Memory B cell (primary cell): ENCODE data around the gene DCP2.

Source experiments
- ATAC-seq: fragments of 150-1000 bp; cut with Tn5 transposase; 2 replicates; pipeline ENCODE4 v1.10.0; 2021; ENCODE audit warnings: low read depth, mild to moderate bottlenecking, moderate library complexity
- DNase-seq, 2 donors: peaks; one replicate each; pipeline ENCODE4 v3.0.0; 2022; ENCODE audit warnings: low spot score in 2 of 2
- H3K27ac Mint-ChIP-seq: one replicate; pipeline ENCODE4 v1.8.0; 2022; ENCODE audit warnings: mild to moderate bottlenecking, moderate library complexity, mixed read lengths
- H3K27me3 Mint-ChIP-seq: one replicate; pipeline ENCODE4 v1.8.0; 2022; ENCODE audit warnings: mixed read lengths
- H3K36me3 Mint-ChIP-seq: one replicate; pipeline ENCODE4 v1.8.0; 2022; ENCODE audit warnings: mild to moderate bottlenecking, mixed read lengths
- H3K4me1 Mint-ChIP-seq: one replicate; pipeline ENCODE4 v1.8.0; 2022; ENCODE audit warnings: mixed read lengths
- H3K4me3 Mint-ChIP-seq: one replicate; pipeline ENCODE4 v1.8.0; 2022; ENCODE audit warnings: mild to moderate bottlenecking, moderate library complexity, mixed read lengths
- H3K9me3 Mint-ChIP-seq: one replicate; pipeline ENCODE4 v1.8.0; 2022; ENCODE audit warnings: mixed read lengths

Gene DCP2

GRCh38 chr5:113017881-113018635 lies 41.5 kb downstream of the DCP2 start:
- no peak for ATAC-seq
- Mint-ChIP-seq H3K9me3 (no peaks in the 10 kb centered on the region), H3K36me3 (peaks cover 18% of the 10 kb centered on the region), H3K27me3 (no peaks in the 10 kb centered on the region), H3K4me3 (no peak overlapping the region), H3K27ac (no peak overlapping the region), H3K4me1 (peaks cover 14% of the 10 kb centered on the region)
- no peak for DNase-seq

DNA sequence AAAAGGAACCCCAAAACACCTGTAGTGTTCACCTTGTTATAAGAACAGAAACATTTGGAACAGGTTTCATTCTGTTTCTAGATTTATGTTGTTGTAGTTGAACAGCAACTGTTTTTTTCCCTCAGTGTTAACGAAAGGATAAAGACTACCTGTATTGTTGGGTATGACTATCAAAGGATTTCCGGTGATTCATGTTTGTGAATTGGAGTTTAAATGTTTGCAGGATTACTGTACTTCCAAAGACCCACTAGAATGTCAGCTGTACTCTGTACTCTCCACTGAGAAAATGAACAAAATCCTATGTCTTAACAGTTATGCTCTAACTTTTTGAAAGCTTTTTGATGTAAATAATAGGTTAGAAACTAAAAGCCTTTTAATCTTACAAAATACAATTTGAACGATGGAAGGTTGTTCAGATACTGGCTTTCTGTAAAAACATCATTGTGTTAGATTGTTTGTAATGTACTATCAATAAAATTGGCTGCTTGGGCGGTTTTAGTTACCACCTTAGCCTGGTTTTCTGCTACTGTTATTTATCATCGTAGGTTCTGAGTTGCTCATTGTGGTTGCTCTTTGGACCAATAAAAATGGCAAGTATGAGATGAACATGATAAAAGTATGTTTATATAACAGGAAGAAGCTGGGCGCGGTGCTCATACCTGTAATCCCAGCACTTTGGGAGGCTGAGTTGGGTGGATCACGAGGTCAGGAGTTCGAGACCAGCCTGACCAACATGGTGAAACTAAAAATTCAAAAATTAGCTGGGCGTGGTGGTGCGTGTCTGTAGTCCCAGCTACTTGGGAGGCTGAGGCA lies 44.1 kb downstream of the DCP2 start:
- no peak for ATAC-seq
- peaks cover 14% of the 10 kb centered on the region for H3K4me1 Mint-ChIP-seq
- H3K4me3 Mint-ChIP-seq, result no peak overlapping the region

DNA sequence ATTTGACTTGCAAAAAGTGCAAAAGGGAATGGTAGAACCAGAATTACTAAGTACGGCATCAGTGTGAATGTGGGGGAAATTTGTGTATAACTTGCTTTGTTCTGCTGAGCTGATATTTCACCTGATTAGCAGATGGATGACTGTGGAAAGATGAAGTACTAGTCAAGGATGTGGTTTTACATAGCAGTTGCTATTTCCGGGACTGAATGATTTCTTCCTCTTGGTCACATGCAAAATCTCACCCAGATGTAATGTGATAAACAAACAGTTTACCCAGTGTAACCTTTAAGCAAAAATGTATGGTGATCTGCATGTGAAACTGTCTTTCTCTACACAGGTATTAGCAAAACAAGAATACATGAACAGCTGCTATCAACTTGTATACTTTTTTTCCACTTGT lies 46.1 kb downstream of the DCP2 start:
- ATAC-seq (peak; percentile 98), DNase-seq (peak in 1 of 2 donors; percentile 17)
- Mint-ChIP-seq H3K4me3 (peak overlapping the region; percentile 27), H3K36me3 (peaks cover 16% of the 10 kb centered on the region), H3K4me1 (peaks cover 14% of the 10 kb centered on the region), H3K9me3 (no peaks in the 10 kb centered on the region), H3K27ac (peak overlapping the region; percentile 78), H3K27me3 (no peaks in the 10 kb centered on the region)

More for the DNA sequence above, 44.1 kb downstream of the DCP2 start:
- H3K36me3 Mint-ChIP-seq, result peaks cover 7% of the 10 kb centered on the region
- no peaks in the 10 kb centered on the region for H3K27me3 Mint-ChIP-seq
- no peak overlapping the region for H3K27ac Mint-ChIP-seq
- DNase-seq, result no peak
- no peaks in the 10 kb centered on the region for H3K9me3 Mint-ChIP-seq

DNA sequence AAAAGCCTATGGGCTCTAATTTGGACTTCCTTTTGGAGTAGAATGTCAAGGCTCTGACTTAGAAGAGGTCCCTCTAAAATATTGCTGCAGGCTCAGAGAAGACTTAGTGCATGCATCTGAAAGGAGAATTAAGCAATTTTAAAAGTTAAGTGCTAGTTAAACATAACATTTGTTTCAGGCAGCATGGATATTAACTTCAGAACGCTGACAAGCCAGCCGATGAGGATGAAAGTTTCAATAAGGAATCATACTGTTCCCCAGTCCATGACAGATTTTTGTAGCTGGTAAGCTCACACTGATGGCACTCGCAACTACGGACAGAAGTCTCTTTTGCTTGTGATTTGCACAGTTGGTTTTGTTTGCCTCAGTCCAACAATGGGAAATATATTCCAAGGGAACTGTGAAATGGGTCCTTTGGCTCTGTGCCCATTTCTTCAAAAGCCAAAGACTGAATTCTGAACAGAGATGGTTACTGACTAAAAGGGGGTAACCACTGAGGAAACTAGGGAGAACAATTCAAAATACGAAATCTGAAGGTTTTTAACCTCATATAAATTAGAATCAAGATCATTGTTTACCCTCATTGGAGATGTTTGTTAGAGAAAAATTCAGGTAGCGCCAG lies 47.6 kb downstream of the DCP2 start:
- no peaks in the 10 kb centered on the region for H3K9me3 Mint-ChIP-seq
- ATAC-seq, result no peak
- peaks cover 13% of the 10 kb centered on the region for H3K36me3 Mint-ChIP-seq
- H3K4me1 Mint-ChIP-seq, result peaks cover 12% of the 10 kb centered on the region
- H3K4me3 Mint-ChIP-seq, result no peak overlapping the region
- H3K27ac Mint-ChIP-seq, result no peak overlapping the region
- no peak for DNase-seq
- H3K27me3 Mint-ChIP-seq, result no peaks in the 10 kb centered on the region

DNA sequence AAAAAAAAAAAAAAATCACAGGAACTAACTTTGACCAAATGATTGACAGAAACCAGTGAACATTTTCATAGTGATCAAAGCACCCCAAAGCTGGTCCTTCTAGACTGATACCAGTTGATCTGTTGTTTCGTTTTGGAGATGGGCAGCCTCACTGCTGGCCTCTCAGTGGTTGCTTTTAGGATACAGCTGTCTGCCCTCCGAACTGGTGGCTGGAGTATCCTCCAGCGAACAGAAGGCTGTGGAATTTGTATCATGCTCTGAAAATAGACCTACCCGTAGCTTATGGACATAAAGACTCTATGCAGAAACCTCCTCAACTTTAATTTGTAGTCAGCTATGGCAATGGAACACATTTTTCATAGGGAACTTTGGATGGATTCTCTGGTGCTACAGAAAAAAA lies 49.0 kb downstream of the DCP2 start:
- H3K36me3 Mint-ChIP-seq, result peaks cover 11% of the 10 kb centered on the region
- no peak overlapping the region for H3K4me3 Mint-ChIP-seq
- H3K9me3 Mint-ChIP-seq, result no peaks in the 10 kb centered on the region
- DNase-seq, result no peak
- H3K27ac Mint-ChIP-seq, result no peak overlapping the region
- ATAC-seq, result no peak
- H3K27me3 Mint-ChIP-seq, result no peaks in the 10 kb centered on the region
- peaks cover 12% of the 10 kb centered on the region for H3K4me1 Mint-ChIP-seq

- peaks cover 12% of the 10 kb centered on the region for H3K4me1 Mint-ChIP-seq
- DNase-seq, result no peak
- no peak overlapping the region for H3K27ac Mint-ChIP-seq
- H3K36me3 Mint-ChIP-seq, result peaks cover 11% of the 10 kb centered on the region
- ATAC-seq, result no peak
- no peak overlapping the region for H3K4me3 Mint-ChIP-seq
- no peaks in the 10 kb centered on the region for H3K27me3 Mint-ChIP-seq
- no peaks in the 10 kb centered on the region for H3K9me3 Mint-ChIP-seq
These were observed 49.6 kb downstream of the DCP2 start for GRCh38 chr5:113026211-113026610.

DNA sequence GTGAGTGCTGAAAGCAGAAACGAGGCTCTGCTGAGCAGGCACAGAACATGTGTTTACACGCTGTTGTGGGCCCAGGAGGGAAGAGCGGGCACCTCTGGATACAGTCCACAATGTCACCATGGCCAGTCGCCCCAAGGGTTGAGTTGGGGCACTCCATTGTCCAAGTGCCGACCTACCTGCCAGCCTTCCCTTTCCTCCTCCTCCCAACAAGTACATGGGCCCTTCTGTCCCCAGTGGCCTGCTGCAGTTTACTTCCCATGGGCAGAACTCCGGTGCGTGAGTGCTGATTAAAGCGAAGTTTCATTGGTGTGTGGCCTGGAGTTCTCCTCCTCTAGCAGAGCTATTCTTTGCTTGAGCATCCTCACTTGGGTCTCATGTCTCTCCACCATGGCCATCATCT lies 50.4 kb downstream of the DCP2 start:
- peaks cover 11% of the 10 kb centered on the region for H3K36me3 Mint-ChIP-seq
- no peaks in the 10 kb centered on the region for H3K9me3 Mint-ChIP-seq
- DNase-seq, result no peak
- H3K4me3 Mint-ChIP-seq, result no peak overlapping the region
- H3K27ac Mint-ChIP-seq, result no peak overlapping the region
- ATAC-seq, result no peak
- H3K27me3 Mint-ChIP-seq, result no peaks in the 10 kb centered on the region
- H3K4me1 Mint-ChIP-seq, result peaks cover 9% of the 10 kb centered on the region

GRCh38 chr5:113027431-113027830 lies 50.8 kb downstream of the DCP2 start:
- H3K9me3 Mint-ChIP-seq, result no peaks in the 10 kb centered on the region
- H3K27me3 Mint-ChIP-seq, result no peaks in the 10 kb centered on the region
- ATAC-seq (no peak), DNase-seq (no peak)
- peaks cover 11% of the 10 kb centered on the region for H3K36me3 Mint-ChIP-seq
- H3K27ac Mint-ChIP-seq, result no peak overlapping the region
- no peak overlapping the region for H3K4me3 Mint-ChIP-seq
- peaks cover 5% of the 10 kb centered on the region for H3K4me1 Mint-ChIP-seq

GRCh38 chr5:113029614-113030013 lies 53.0 kb downstream of the DCP2 start:
- peaks cover 11% of the 10 kb centered on the region for H3K36me3 Mint-ChIP-seq
- H3K9me3 Mint-ChIP-seq, result no peaks in the 10 kb centered on the region
- no peak overlapping the region for H3K27ac Mint-ChIP-seq
- H3K4me1 Mint-ChIP-seq, result peaks cover 3% of the 10 kb centered on the region
- ATAC-seq, result no peak
- H3K4me3 Mint-ChIP-seq, result no peak overlapping the region
- H3K27me3 Mint-ChIP-seq, result no peaks in the 10 kb centered on the region
- DNase-seq, result no peak

DNA sequence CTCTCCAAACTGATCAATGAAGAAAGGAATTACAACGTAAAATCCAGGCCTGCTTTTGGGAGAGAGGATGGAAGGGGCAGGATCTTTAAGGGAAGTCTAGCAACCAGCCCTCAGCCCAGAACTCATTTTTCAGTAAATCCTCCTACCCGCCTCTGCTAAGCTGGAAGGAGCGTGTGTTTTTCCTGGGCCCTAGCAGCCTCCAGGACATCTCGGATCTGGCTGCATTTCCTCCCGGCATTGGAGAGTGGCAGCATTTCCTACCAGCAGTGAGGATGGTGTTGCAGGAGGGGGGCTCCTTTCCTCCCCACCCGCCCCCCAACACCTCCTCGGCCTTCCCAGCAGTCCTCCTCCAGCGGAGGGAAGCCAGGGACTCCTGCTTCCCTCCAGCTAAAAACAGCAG lies 54.5 kb downstream of the DCP2 start:
- Mint-ChIP-seq H3K36me3 (peaks cover 11% of the 10 kb centered on the region), H3K4me1 (peaks cover 3% of the 10 kb centered on the region), H3K27me3 (no peaks in the 10 kb centered on the region), H3K9me3 (no peaks in the 10 kb centered on the region), H3K4me3 (no peak overlapping the region), H3K27ac (no peak overlapping the region)
- DNase-seq (no peak), ATAC-seq (no peak)

DNA sequence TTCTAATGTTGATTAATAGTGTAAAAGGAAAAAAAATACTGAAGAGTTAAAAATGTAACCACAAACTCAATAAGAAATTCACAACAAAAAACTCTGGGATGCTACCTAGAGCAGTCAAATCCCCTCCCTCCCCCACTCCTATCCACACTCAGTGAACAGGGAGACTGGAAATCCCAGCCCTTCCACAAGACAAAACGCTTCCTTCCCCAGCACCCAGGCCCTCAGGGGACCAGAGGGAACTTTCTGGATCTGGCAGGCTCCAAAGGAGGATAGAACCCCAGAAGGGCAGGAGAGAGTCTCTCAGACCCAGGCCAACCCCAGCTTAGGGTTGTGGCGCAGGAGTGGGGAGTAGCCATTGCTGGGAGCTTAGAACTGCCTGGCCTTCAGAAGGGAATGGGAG lies 55.0 kb downstream of the DCP2 start:
- H3K9me3 Mint-ChIP-seq, result no peaks in the 10 kb centered on the region
- H3K4me3 Mint-ChIP-seq, result no peak overlapping the region
- no peak overlapping the region for H3K27ac Mint-ChIP-seq
- peaks cover 3% of the 10 kb centered on the region for H3K4me1 Mint-ChIP-seq
- ATAC-seq, result no peak
- H3K27me3 Mint-ChIP-seq, result no peaks in the 10 kb centered on the region
- peaks cover 10% of the 10 kb centered on the region for H3K36me3 Mint-ChIP-seq
- no peak for DNase-seq

- Mint-ChIP-seq H3K27me3 (peaks cover 10% of the 10 kb centered on the region), H3K4me1 (peaks cover 3% of the 10 kb centered on the region), H3K9me3 (no peaks in the 10 kb centered on the region), H3K27ac (no peak overlapping the region), H3K4me3 (no peak overlapping the region), H3K36me3 (no peaks in the 10 kb centered on the region)
- ATAC-seq (no peak), DNase-seq (no peak)
These were observed 57.7 kb downstream of the DCP2 start for GRCh38 chr5:113034182-113034773.

DNA sequence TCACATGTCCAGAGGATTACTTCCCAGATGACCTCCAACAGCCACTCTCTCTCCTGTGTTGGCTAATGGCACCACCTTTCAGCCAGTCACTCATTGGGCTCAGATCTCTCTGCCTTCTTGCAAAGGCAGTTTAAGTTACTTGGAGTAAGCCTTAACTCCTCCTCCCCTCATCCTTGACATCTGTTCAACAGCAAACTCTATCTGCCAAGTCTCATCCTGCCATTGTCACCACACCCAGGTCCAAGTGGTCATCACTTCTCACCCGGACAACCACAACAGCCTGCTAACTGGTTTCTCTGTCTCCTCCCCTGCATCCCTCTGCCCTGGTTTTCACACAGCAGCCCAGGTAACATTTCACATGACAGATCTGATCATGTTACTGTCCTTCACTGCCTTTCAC lies 58.5 kb downstream of the DCP2 start:
- peaks cover 3% of the 10 kb centered on the region for H3K4me1 Mint-ChIP-seq
- ATAC-seq (no peak), DNase-seq (no peak)
- H3K9me3 Mint-ChIP-seq, result no peaks in the 10 kb centered on the region
- H3K27ac Mint-ChIP-seq, result no peak overlapping the region
- no peak overlapping the region for H3K4me3 Mint-ChIP-seq
- H3K36me3 Mint-ChIP-seq, result no peaks in the 10 kb centered on the region
- H3K27me3 Mint-ChIP-seq, result peaks cover 10% of the 10 kb centered on the region

DNA sequence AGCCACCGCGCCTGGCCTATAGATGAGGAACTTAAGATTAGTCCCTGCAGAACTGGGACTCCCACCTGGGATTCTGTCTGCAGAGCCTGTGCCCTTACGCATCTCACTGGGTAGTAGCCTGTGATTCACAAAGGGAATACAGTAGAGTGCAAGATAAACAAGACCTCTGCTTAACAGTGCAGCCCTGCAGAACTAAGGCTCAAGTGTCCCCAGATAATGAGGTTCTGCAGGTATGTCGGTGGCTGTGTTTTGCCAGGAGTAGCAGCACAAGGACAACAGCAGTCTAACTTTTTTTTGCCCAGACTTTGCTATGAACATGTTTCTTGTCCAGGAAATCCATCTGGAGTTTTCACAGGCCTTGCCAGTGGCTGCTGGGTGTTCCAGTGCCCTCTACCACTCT lies 59.7 kb downstream of the DCP2 start:
- ATAC-seq (no peak), DNase-seq (no peak)
- Mint-ChIP-seq H3K9me3 (no peaks in the 10 kb centered on the region), H3K4me3 (no peak overlapping the region), H3K27me3 (peaks cover 11% of the 10 kb centered on the region), H3K27ac (no peak overlapping the region), H3K36me3 (no peaks in the 10 kb centered on the region), H3K4me1 (peaks cover 3% of the 10 kb centered on the region)
